Parathyroid adenoma (tissue), 2 donors: ENCODE results near the gene G3BP2.

Experiments
- H2AFZ ChIP-seq: fragments of 300-600 bp; sonication (generic); one replicate; pipeline ENCODE4 v1.7.0; 2017; ENCODE audit warnings: antibody characterized with exemption, mild to moderate bottlenecking
- H3K27ac ChIP-seq: fragments of 300-600 bp; sonication (generic); one replicate; pipeline ENCODE4 v1.7.0; 2017
- H3K27me3 ChIP-seq: fragments of 300-600 bp; sonication (generic); one replicate; pipeline ENCODE4 v1.7.0; 2017; ENCODE audit warnings: low read length; ENCODE audit not compliant: control insufficient read depth, insufficient read depth
- H3K36me3 ChIP-seq: fragments of 300-600 bp; sonication (generic); one replicate; pipeline ENCODE4 v1.7.0; 2017; ENCODE audit warnings: low read length; ENCODE audit not compliant: control insufficient read depth, insufficient read depth
- H3K4me1 ChIP-seq: fragments of 300-600 bp; sonication (generic); one replicate; pipeline ENCODE4 v1.7.0; 2017; ENCODE audit warnings: control low read depth
- H3K4me2 ChIP-seq: fragments of 300-600 bp; sonication (generic); one replicate; pipeline ENCODE4 v1.7.0; 2017; ENCODE audit warnings: low read length
- H3K4me3 ChIP-seq: fragments of 300-600 bp; sonication (generic); one replicate; pipeline ENCODE4 v1.7.0; 2017; ENCODE audit warnings: low read depth, low read length
- H3K79me2 ChIP-seq: fragments of 300-600 bp; sonication (generic); one replicate; pipeline ENCODE4 v1.7.0; 2017; ENCODE audit warnings: control low read depth
- H3K9ac ChIP-seq: fragments of 300-600 bp; sonication (generic); one replicate; pipeline ENCODE4 v1.7.0; 2017; ENCODE audit warnings: mild to moderate bottlenecking
- H3K9me3 ChIP-seq: fragments of 300-600 bp; sonication (generic); one replicate; pipeline ENCODE4 v1.7.0; 2017; ENCODE audit warnings: low read length; ENCODE audit not compliant: control insufficient read depth
- TF ChIP-seq, protein P1 (sequence below): fragments of 300-600 bp; sonication (generic); IDR thresholded peaks from one replicate; pipeline ENCODE4 v1.7.0; 2017; ENCODE audit warnings: antibody characterized with exemption, mild to moderate bottlenecking
- donor health status: primary hyperparathyroidism.

G3BP2 gene

DNA sequence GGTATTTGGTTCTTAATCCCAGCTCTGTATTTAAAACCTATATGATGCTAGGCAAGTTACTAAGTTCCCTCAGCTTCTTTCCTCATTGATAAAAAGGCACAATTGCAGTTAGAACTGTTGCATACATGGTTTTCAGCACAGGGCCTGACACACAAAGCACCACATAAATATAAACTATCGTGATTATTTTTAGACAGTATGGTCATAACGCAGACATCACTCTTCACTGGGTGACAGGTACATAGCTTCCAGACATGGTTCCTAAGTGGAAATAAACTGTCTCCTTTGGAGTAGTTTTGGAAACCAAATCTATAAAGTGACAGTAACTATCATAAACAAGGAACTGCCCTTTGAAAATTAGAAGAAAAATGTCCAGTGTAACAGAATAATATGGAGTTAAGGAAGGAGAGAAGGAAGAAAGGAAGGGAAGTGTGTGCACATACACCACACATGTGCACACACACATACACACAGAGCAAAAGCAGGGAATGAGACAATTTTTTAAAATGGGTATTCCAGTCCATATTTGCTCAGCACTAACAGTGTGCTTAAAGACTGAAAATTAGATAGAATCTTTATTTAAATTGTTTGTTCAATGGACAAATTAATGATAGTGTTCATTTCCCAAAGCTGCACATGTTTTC, 12.5 kb upstream of the G3BP2 start:
- Histone ChIP-seq H3K4me2 (no peak overlapping the region), H3K9ac (no peak overlapping the region), H3K4me1 (no peaks in the 10 kb centered on the region), H3K36me3 (no peaks in the 10 kb centered on the region), H3K27ac (no peak overlapping the region), H2AFZ (no peak overlapping the region), H3K27me3 (no peaks in the 10 kb centered on the region), H3K4me3 (no peak overlapping the region), H3K9me3 (no peaks in the 10 kb centered on the region), H3K79me2 (no peaks in the 10 kb centered on the region)
- TF ChIP-seq, protein P1, sequence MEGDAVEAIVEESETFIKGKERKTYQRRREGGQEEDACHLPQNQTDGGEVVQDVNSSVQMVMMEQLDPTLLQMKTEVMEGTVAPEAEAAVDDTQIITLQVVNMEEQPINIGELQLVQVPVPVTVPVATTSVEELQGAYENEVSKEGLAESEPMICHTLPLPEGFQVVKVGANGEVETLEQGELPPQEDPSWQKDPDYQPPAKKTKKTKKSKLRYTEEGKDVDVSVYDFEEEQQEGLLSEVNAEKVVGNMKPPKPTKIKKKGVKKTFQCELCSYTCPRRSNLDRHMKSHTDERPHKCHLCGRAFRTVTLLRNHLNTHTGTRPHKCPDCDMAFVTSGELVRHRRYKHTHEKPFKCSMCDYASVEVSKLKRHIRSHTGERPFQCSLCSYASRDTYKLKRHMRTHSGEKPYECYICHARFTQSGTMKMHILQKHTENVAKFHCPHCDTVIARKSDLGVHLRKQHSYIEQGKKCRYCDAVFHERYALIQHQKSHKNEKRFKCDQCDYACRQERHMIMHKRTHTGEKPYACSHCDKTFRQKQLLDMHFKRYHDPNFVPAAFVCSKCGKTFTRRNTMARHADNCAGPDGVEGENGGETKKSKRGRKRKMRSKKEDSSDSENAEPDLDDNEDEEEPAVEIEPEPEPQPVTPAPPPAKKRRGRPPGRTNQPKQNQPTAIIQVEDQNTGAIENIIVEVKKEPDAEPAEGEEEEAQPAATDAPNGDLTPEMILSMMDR, result no peak

- H3K9me3 ChIP-seq, result no peaks in the 10 kb centered on the region
- no peak overlapping the region for H3K4me2 ChIP-seq
- no peaks in the 10 kb centered on the region for H3K79me2 ChIP-seq
- H3K36me3 ChIP-seq, result no peaks in the 10 kb centered on the region
- no peaks in the 10 kb centered on the region for H3K27me3 ChIP-seq
- no peaks in the 10 kb centered on the region for H3K4me1 ChIP-seq
- H2AFZ ChIP-seq, result no peak overlapping the region
- H3K9ac ChIP-seq, result no peak overlapping the region
- TF ChIP-seq, protein P1, result no peak
- no peak overlapping the region for H3K27ac ChIP-seq
- H3K4me3 ChIP-seq, result no peak overlapping the region
These were observed 10.4 kb upstream of the G3BP2 start for GRCh38 chr4:75683482-75684155.

DNA sequence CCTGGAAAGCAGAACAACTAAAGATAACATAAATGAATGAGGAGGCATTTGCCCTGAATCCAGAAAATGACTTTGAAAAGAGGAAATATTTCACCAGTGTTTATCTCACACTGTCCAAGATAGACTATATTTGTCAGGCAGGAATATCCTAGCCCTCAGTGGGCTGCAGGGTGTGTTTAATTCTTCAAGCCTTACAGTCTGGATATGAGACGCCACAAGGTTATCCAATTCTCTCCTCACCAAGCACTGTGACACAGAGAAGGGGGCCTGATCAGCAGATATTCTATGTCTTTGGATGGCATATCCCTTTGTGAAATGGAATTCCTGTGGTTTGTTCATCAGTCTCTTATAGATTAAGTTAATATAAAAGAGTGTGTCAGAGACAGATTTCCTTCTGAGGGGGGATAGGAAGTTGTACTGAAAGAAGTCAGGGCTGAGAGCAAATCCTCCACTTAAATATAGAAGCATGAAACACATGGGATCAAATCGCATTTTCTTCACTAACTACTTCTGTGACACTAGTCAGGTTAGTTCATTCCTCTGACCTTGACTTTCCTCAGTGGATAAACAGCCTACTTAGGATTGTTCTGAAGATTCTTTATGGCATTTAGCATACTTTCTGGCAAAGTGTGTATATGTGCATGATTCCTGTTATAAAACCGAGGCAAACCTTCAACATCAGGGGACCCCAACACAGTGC, 6.8 kb upstream of the G3BP2 start:
- H3K4me3 ChIP-seq, result no peak overlapping the region

DNA sequence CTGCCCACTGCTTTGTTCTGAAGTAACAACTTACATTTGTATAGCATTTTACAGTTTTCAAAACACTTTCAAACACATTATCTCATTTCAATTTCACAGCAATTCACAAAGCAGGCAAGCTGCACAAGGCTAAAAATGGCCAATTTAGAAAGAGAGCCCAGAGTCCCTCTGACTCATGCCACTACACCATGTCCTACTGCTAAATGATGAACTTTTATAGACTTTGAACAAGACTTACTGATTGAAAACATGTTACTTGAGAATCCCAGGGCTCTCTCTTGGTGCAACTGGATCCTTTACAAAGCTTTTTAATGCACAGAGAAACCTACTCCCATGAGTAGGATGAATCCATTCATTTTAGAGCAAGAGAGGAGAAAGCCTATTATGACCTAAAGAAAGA, 5.8 kb upstream of the G3BP2 start:
- H3K27me3 ChIP-seq, result no peaks in the 10 kb centered on the region
- H2AFZ ChIP-seq, result no peak overlapping the region
- TF ChIP-seq, protein P1, result no peak
- H3K9me3 ChIP-seq, result no peaks in the 10 kb centered on the region
- H3K4me3 ChIP-seq, result no peak overlapping the region
- H3K4me2 ChIP-seq, result no peak overlapping the region
- no peaks in the 10 kb centered on the region for H3K36me3 ChIP-seq
- H3K4me1 ChIP-seq, result peaks cover under 1% of the 10 kb centered on the region
- H3K27ac ChIP-seq, result no peak overlapping the region
- H3K79me2 ChIP-seq, result no peaks in the 10 kb centered on the region
- H3K9ac ChIP-seq, result no peak overlapping the region

More for the DNA sequence above, 6.8 kb upstream of the G3BP2 start:
- no peaks in the 10 kb centered on the region for H3K79me2 ChIP-seq
- H3K9ac ChIP-seq, result no peak overlapping the region
- H3K27ac ChIP-seq, result no peak overlapping the region
- no peak overlapping the region for H2AFZ ChIP-seq
- H3K36me3 ChIP-seq, result no peaks in the 10 kb centered on the region
- no peaks in the 10 kb centered on the region for H3K4me1 ChIP-seq
- no peaks in the 10 kb centered on the region for H3K27me3 ChIP-seq
- no peak overlapping the region for H3K4me2 ChIP-seq
- H3K9me3 ChIP-seq, result no peaks in the 10 kb centered on the region
- TF ChIP-seq, protein P1, result no peak
